Left lung (tissue), 10 donors: ENCODE results near the gene RAB20. TPM values are rescaled to one million over a fixed set of nuclear protein-coding genes. Genes with fewer than 3 reads are reported as not detected.

Source experiments
- ATAC-seq: fragments of 200-7000 bp; cut with Tn5 transposase; one replicate; pipeline ENCODE4 v1.9.1; 2020; ENCODE audit warnings: moderate library complexity
- DNase-seq, 4 donors: peaks; one replicate each; pipeline ENCODE4 v3.0.0-alpha.2; 2013 to 2020
- H3K27ac ChIP-seq, 2 donors: fragments of 200-600 bp; sonication (generic) in 1 of 2; one replicate each; pipeline versions ENCODE4 v1.5.0 to v1.8.0; 2020 to 2021
- H3K27me3 ChIP-seq, 2 donors: fragments of 200-600 bp; sonication (generic) in 1 of 2; one replicate each; pipeline versions ENCODE4 v1.5.0 to v1.8.0; 2020 to 2021
- H3K36me3 ChIP-seq, 2 donors: fragments of 200-600 bp; sonication (generic) in 1 of 2; one replicate each; pipeline versions ENCODE4 v1.5.0 to v1.8.0; 2020 to 2021
- H3K4me1 ChIP-seq, 2 donors: fragments of 200-600 bp; one replicate each; pipeline ENCODE4 v1.8.0; 2021
- H3K4me3 ChIP-seq, 2 donors: fragments of 200-600 bp; sonication (generic) in 1 of 2; one replicate each; pipeline versions ENCODE4 v1.5.0 to v1.8.0; 2020 to 2021; ENCODE audit warnings: mild to moderate bottlenecking in 1 of 2
- H3K9me3 ChIP-seq, 2 donors: fragments of 200-600 bp; sonication (generic) in 1 of 2; one replicate each; pipeline versions ENCODE4 v1.5.0 to v1.8.0; 2020 to 2021
- CTCF ChIP-seq, 2 donors: fragments of 200-600 bp; sonication (generic) in 1 of 2; IDR thresholded peaks; one replicate each; pipeline versions ENCODE4 v1.5.0 to v1.8.0; 2021; ENCODE audit warnings: antibody characterized with exemption in 2 of 2
- intact Hi-C, 2 donors: fragments of 100-400 bp; cut with DNase I; formaldehyde crosslinking; loops; one replicate each; pipeline versions ENCODE4 v1.11.2 to v1.14.2; 2022
- polyA plus RNA-seq, 6 donors: library from polyadenylated mRNA; unstranded; fragments of 120-200 nt; gene quantifications; one replicate each; pipeline ENCODE4 v1.2.1, GENCODE V29; 2013; ENCODE audit not compliant: insufficient read length in 6 of 6
- total RNA-seq, 2 donors: library from RNA; stranded (reverse); fragmentation: NEBNext Ultra II Directional; extraction: Animal tissue kit (Norgen Biotek cat#: 25700); gene quantifications; one replicate each; pipeline ENCODE4 v1.2.1, GENCODE V29; 2021
- donor health status: DM: no; HTN: yes; CAD: no.
- donor health status: DM: no; HTN: no; CAD: no.

Gene RAB20
- total and polyA plus RNA-seq, 8 donors, result 20.1 to 42.4 (median 21.3) TPM

- Histone ChIP-seq H3K4me1 (peaks cover 18 to 73% of the 10 kb centered on the region in 2 donors), H3K36me3 (peaks cover 0 to 22% of the 10 kb centered on the region in 2 donors), H3K9me3 (no peaks in the 10 kb centered on the region), H3K27me3 (no peaks in the 10 kb centered on the region), H3K4me3 (peak overlapping the region; percentile 7 to 98), H3K27ac (peak overlapping the region; percentile 92 to 97)
- TF ChIP-seq CTCF (IDR thresholded peaks at IDR 0.05), result no peak
- intact Hi-C loops, result no loop called here
- ATAC-seq (peak; percentile 51), DNase-seq (peak; percentile 42 to 89 (median 80))
These were observed 2.0 kb downstream of the RAB20 start for GRCh38 chr13:110559429-110559943.

GRCh38 chr13:110557610-110558305 is 3.8 kb downstream of the RAB20 start:
- no peak overlapping the region for H3K4me3 ChIP-seq
- peak in 2 of 4 donors; percentile 76 to 93 for DNase-seq
- peaks cover 0 to 22% of the 10 kb centered on the region in 2 donors for H3K36me3 ChIP-seq
- no peaks in the 10 kb centered on the region for H3K27me3 ChIP-seq
- intact Hi-C loops, result no loop called here
- H3K4me1 ChIP-seq, result peaks cover 18 to 70% of the 10 kb centered on the region in 2 donors
- peak; percentile 32 for ATAC-seq
- no peak for TF ChIP-seq CTCF (IDR thresholded peaks at IDR 0.05)
- peak overlapping the region; percentile 26 to 60 for H3K27ac ChIP-seq
- H3K9me3 ChIP-seq, result no peaks in the 10 kb centered on the region

- no peak overlapping the region for H3K27ac ChIP-seq
These were observed 4.4 kb downstream of the RAB20 start for GRCh38 chr13:110557082-110557481.

GRCh38 chr13:110556224-110556606 is 5.3 kb downstream of the RAB20 start:
- no peaks in the 10 kb centered on the region for H3K9me3 ChIP-seq
- ATAC-seq (peak; percentile 4), DNase-seq (no peak)
- intact Hi-C loops, result no loop called here
- H3K27me3 ChIP-seq, result no peaks in the 10 kb centered on the region
- no peak overlapping the region for H3K4me3 ChIP-seq
- peak overlapping the region; percentile 44 to 71 for H3K27ac ChIP-seq
- peaks cover 18 to 67% of the 10 kb centered on the region in 2 donors for H3K4me1 ChIP-seq
- peaks cover 0 to 22% of the 10 kb centered on the region in 2 donors for H3K36me3 ChIP-seq
- no peak for TF ChIP-seq CTCF (IDR thresholded peaks at IDR 0.05)

More at GRCh38 chr13:110557082-110557481, 4.4 kb downstream of the RAB20 start:
- no peaks in the 10 kb centered on the region for H3K27me3 ChIP-seq
- H3K4me3 ChIP-seq, result no peak overlapping the region
- H3K36me3 ChIP-seq, result peaks cover 0 to 22% of the 10 kb centered on the region in 2 donors
- no peak for DNase-seq
- intact Hi-C loops, result no loop called here
- ATAC-seq, result no peak
- peaks cover 18 to 65% of the 10 kb centered on the region in 2 donors for H3K4me1 ChIP-seq
- H3K9me3 ChIP-seq, result no peaks in the 10 kb centered on the region
- no peak for TF ChIP-seq CTCF (IDR thresholded peaks at IDR 0.05)

GRCh38 chr13:110555601-110556223 is 5.8 kb downstream of the RAB20 start:
- intact Hi-C loops, result no loop called here
- Histone ChIP-seq H3K9me3 (no peaks in the 10 kb centered on the region), H3K27me3 (no peaks in the 10 kb centered on the region), H3K4me1 (peaks cover 18 to 72% of the 10 kb centered on the region in 2 donors), H3K27ac (peak overlapping the region; percentile 44 to 71), H3K36me3 (peaks cover 0 to 22% of the 10 kb centered on the region in 2 donors), H3K4me3 (no peak overlapping the region)
- TF ChIP-seq CTCF (IDR thresholded peaks at IDR 0.05), result no peak
- DNase-seq (peak in 1 of 4 donors; percentile 58), ATAC-seq (peak; percentile 49)
